Measurements from ENCODE around the gene SLC1A4. TPM values are rescaled to one million over a fixed set of nuclear protein-coding genes. Genes with fewer than 3 reads are reported as not detected.
"Not testable (repeated sequence)": the region's sequence is repeated elsewhere in the genome, so short reads cannot be mapped to it uniquely, and the experiment has no call there.

SLC1A4 gene
- total RNA-seq, 1 donor, result 24.1 TPM

GRCh38 chr2:64966017-64966416 is 23.2 kb upstream of the SLC1A4 start:
- DNase-seq (ENCODE audit: low read depth), result no peak
- no peak overlapping the region for H3K4me3 ChIP-seq (ENCODE audit: low read depth, low read length)
- no peak for TF ChIP-seq CTCF (IDR thresholded peaks at IDR 0.05; ENCODE audit: insufficient read depth, low read length)

GRCh38 chr2:64966839-64967238 is 22.4 kb upstream of the SLC1A4 start:
- H3K4me3 ChIP-seq (ENCODE audit: low read depth, low read length), result no peak overlapping the region
- no peak for DNase-seq (ENCODE audit: low read depth)
- no peak for TF ChIP-seq CTCF (IDR thresholded peaks at IDR 0.05; ENCODE audit: insufficient read depth, low read length)

GRCh38 chr2:64967601-64968000 is 21.6 kb upstream of the SLC1A4 start:
- H3K4me3 ChIP-seq (ENCODE audit: low read depth, low read length), result no peak overlapping the region
- no peak for DNase-seq (ENCODE audit: low read depth)
- TF ChIP-seq CTCF (IDR thresholded peaks at IDR 0.05; ENCODE audit: insufficient read depth, low read length), result no peak

GRCh38 chr2:64969086-64969485 is 20.1 kb upstream of the SLC1A4 start:
- not testable (repeated sequence) for DNase-seq (ENCODE audit: low read depth)

GRCh38 chr2:64970495-64970894 is 18.7 kb upstream of the SLC1A4 start:
- no peak for DNase-seq (ENCODE audit: low read depth)
- no peak for TF ChIP-seq CTCF (IDR thresholded peaks at IDR 0.05; ENCODE audit: insufficient read depth, low read length)
- H3K4me3 ChIP-seq (ENCODE audit: low read depth, low read length), result no peak overlapping the region

More at GRCh38 chr2:64969086-64969485, 20.1 kb upstream of the SLC1A4 start:
- H3K4me3 ChIP-seq (ENCODE audit: low read depth, low read length), result not testable (repeated sequence)

- no peak overlapping the region for H3K4me3 ChIP-seq (ENCODE audit: low read depth, low read length)
- TF ChIP-seq CTCF (IDR thresholded peaks at IDR 0.05; ENCODE audit: insufficient read depth, low read length), result no peak
- no peak for DNase-seq (ENCODE audit: low read depth)
Observed at GRCh38 chr2:64972426-64972825, 16.8 kb upstream of the SLC1A4 start.

- DNase-seq (ENCODE audit: low read depth), result no peak
- no peak overlapping the region for H3K4me3 ChIP-seq (ENCODE audit: low read depth, low read length)
- no peak for TF ChIP-seq CTCF (IDR thresholded peaks at IDR 0.05; ENCODE audit: insufficient read depth, low read length)
Observed at GRCh38 chr2:64972876-64973275, 16.3 kb upstream of the SLC1A4 start.

All from fibroblast of the aortic adventitia (primary cell).